ENCODE measurements around the gene CPT1A. TPM values are rescaled to one million over a fixed set of nuclear protein-coding genes. Genes with fewer than 3 reads are reported as not detected.

Gene CPT1A
- polyA plus RNA-seq, 1 donor (not counting 4 experiments of a cell fraction or from before 2014, with no cell fraction given), result 12.9 TPM

DNA sequence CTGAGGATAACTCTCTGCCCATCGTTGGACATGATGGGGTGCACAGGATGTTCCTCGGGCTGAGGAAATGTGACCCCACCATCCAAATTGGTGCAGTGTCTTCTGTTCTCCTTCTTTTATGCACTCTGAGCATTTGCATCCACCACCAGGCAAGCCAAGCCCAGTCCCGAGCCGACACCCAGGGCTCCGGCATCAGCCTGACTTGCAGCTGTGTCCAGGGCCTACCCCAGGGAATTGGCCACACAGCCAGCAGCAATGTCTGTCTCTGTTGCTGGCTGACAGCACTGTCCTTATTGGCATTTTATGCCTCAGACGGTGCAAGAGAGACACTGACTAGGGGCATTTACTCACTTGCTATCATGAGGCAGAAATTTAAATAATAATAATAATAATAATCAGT lies 25.4 kb upstream of the CPT1A start:
- H4K20me1 ChIP-seq (ENCODE audit: control insufficient read depth, extremely low read depth, insufficient read depth, low read length), result no peaks in the 10 kb centered on the region
- no peaks in the 10 kb centered on the region for H3K79me2 ChIP-seq (ENCODE audit: control insufficient read depth, insufficient read depth, low read length)
- dilution Hi-C loops (cut with MboI; ENCODE audit: extremely low pct_ligation_motif_present, low sequenced_read_pairs), result no loop called here
- no peaks in the 10 kb centered on the region for H3K4me1 ChIP-seq (ENCODE audit: control insufficient read depth, extremely low read depth, insufficient read depth, low read length)
- no peak overlapping the region for H3K4me2 ChIP-seq (ENCODE audit: control insufficient read depth, extremely low read depth, insufficient read depth, low read depth, low read length)
- H3K27me3 ChIP-seq (ENCODE audit: control insufficient read depth, extremely low read depth, insufficient read depth, low read length), result peaks cover 7% of the 10 kb centered on the region
- peaks cover 4% of the 10 kb centered on the region for H3K9me3 ChIP-seq (ENCODE audit: control insufficient read depth, low read depth, low read length)
- no peak for FAIRE-seq
- H3K27ac ChIP-seq (ENCODE audit: control insufficient read depth, insufficient read depth, low read length), result no peak overlapping the region
- H3K4me3 ChIP-seq (ENCODE audit: control insufficient read depth in 2 of 3, extremely low read depth in 1 of 3, insufficient read depth in 2 of 3, low read depth in 1 of 3, low read length in 3 of 3), result no peak overlapping the region
- no peaks in the 10 kb centered on the region for H3K36me3 ChIP-seq (ENCODE audit: control insufficient read depth in 2 of 2, extremely low read depth in 1 of 2, insufficient read depth in 2 of 2, low read length in 2 of 2)
- H3K9me1 ChIP-seq (ENCODE audit: control insufficient read depth, extremely low read depth, insufficient read depth, low read length), result no peaks in the 10 kb centered on the region
- no peak overlapping the region for H3K9ac ChIP-seq (ENCODE audit: control insufficient read depth, extremely low read depth, insufficient read depth, low read length)
- TF ChIP-seq, protein P1, sequence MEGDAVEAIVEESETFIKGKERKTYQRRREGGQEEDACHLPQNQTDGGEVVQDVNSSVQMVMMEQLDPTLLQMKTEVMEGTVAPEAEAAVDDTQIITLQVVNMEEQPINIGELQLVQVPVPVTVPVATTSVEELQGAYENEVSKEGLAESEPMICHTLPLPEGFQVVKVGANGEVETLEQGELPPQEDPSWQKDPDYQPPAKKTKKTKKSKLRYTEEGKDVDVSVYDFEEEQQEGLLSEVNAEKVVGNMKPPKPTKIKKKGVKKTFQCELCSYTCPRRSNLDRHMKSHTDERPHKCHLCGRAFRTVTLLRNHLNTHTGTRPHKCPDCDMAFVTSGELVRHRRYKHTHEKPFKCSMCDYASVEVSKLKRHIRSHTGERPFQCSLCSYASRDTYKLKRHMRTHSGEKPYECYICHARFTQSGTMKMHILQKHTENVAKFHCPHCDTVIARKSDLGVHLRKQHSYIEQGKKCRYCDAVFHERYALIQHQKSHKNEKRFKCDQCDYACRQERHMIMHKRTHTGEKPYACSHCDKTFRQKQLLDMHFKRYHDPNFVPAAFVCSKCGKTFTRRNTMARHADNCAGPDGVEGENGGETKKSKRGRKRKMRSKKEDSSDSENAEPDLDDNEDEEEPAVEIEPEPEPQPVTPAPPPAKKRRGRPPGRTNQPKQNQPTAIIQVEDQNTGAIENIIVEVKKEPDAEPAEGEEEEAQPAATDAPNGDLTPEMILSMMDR (optimal IDR thresholded peaks at IDR 0.05 in 1 of 3, IDR thresholded peaks at IDR 0.05 in 1 of 3, conservative IDR thresholded peaks at IDR 0.05 in 1 of 3; ENCODE audit: extremely low read depth in 1 of 3, insufficient read depth in 2 of 3, low read length in 3 of 3), result no peak
- TF ChIP-seq EZH2 (IDR thresholded peaks at IDR 0.05; ENCODE audit: low read length), result no peak
- no peak overlapping the region for H2AFZ ChIP-seq (ENCODE audit: control insufficient read depth, low read length)
- no peak for DNase-seq (ENCODE audit: low read depth, low spot score)

DNA sequence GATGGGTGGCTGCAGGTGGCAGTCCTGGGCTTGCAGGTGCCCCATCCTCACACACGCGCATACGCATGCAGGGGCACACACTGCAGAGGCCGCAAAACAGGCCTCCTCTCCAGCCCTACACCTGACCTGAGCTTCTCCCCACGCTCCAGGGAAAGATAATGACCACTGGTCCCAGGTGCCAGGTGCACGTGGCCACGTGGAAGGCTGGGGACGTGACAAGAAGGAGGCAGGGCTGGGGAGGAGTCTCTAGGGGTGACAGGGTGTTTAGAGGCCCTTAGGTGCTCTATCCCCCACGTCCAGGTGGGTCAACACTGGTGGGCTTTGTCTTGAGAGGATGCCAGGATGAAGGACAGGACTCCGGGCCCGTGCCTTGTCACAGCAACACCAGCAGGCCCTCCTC lies 23.5 kb upstream of the CPT1A start:
- FAIRE-seq, result no peak

More for the DNA sequence above, 23.5 kb upstream of the CPT1A start:
- Histone ChIP-seq H3K4me3 (ENCODE audit: control insufficient read depth in 2 of 3, extremely low read depth in 1 of 3, insufficient read depth in 2 of 3, low read depth in 1 of 3, low read length in 3 of 3) (no peak overlapping the region), H4K20me1 (ENCODE audit: control insufficient read depth, extremely low read depth, insufficient read depth, low read length) (no peaks in the 10 kb centered on the region), H3K9ac (ENCODE audit: control insufficient read depth, extremely low read depth, insufficient read depth, low read length) (no peak overlapping the region), H3K9me3 (ENCODE audit: control insufficient read depth, low read depth, low read length) (peaks cover 4% of the 10 kb centered on the region), H3K4me1 (ENCODE audit: control insufficient read depth, extremely low read depth, insufficient read depth, low read length) (no peaks in the 10 kb centered on the region), H3K27me3 (ENCODE audit: control insufficient read depth, extremely low read depth, insufficient read depth, low read length) (peaks cover 7% of the 10 kb centered on the region), H3K27ac (ENCODE audit: control insufficient read depth, insufficient read depth, low read length) (no peak overlapping the region), H2AFZ (ENCODE audit: control insufficient read depth, low read length) (no peak overlapping the region), H3K9me1 (ENCODE audit: control insufficient read depth, extremely low read depth, insufficient read depth, low read length) (no peaks in the 10 kb centered on the region), H3K4me2 (ENCODE audit: control insufficient read depth, extremely low read depth, insufficient read depth, low read depth, low read length) (no peak overlapping the region), H3K79me2 (ENCODE audit: control insufficient read depth, insufficient read depth, low read length) (no peaks in the 10 kb centered on the region), H3K36me3 (ENCODE audit: control insufficient read depth in 2 of 2, extremely low read depth in 1 of 2, insufficient read depth in 2 of 2, low read length in 2 of 2) (no peaks in the 10 kb centered on the region)
- no peak for DNase-seq (ENCODE audit: low read depth, low spot score)
- no peak for TF ChIP-seq EZH2 (IDR thresholded peaks at IDR 0.05; ENCODE audit: low read length)
- TF ChIP-seq, protein P1 (optimal IDR thresholded peaks at IDR 0.05 in 1 of 3, IDR thresholded peaks at IDR 0.05 in 1 of 3, conservative IDR thresholded peaks at IDR 0.05 in 1 of 3; ENCODE audit: extremely low read depth in 1 of 3, insufficient read depth in 2 of 3, low read length in 3 of 3), result no peak
- dilution Hi-C loops (cut with MboI; ENCODE audit: extremely low pct_ligation_motif_present, low sequenced_read_pairs), result no loop called here
